H7 (cell line): Measurements from ENCODE around the gene NT5DC2. TPM values are rescaled to one million over a fixed set of nuclear protein-coding genes. Genes with fewer than 3 reads are reported as not detected.

Experiments
- DNase-seq: peaks from one replicate; pipeline ENCODE4 v3.0.0; 2012
- H3K27me3 ChIP-seq: 2 replicates; pipeline ENCODE4 v1.6.0; 2011; ENCODE audit warnings: mild to moderate bottlenecking, low read length; ENCODE audit not compliant: control insufficient read depth, insufficient read depth
- H3K36me3 ChIP-seq: replicated peaks from 2 replicates; pipeline ENCODE4 v1.5.1; 2011; ENCODE audit warnings: low read length; ENCODE audit not compliant: control insufficient read depth, insufficient read depth
- H3K4me3 ChIP-seq: 2 replicates; pipeline ENCODE4 v1.5.1; 2011; ENCODE audit warnings: low read depth, mild to moderate bottlenecking, control low read depth, low read length, moderate library complexity; ENCODE audit not compliant: insufficient read depth
- total RNA-seq: library from RNA; depleted of rRNA; stranded (reverse); fragments of >200 nt; shearing (Covaris generic); gene quantifications from 2 replicates; pipeline ENCODE4 v1.2.3, GENCODE V29; 2014

Gene NT5DC2
- total RNA-seq, 1 experiment from 2014 or later = 311 TPM

DNA sequence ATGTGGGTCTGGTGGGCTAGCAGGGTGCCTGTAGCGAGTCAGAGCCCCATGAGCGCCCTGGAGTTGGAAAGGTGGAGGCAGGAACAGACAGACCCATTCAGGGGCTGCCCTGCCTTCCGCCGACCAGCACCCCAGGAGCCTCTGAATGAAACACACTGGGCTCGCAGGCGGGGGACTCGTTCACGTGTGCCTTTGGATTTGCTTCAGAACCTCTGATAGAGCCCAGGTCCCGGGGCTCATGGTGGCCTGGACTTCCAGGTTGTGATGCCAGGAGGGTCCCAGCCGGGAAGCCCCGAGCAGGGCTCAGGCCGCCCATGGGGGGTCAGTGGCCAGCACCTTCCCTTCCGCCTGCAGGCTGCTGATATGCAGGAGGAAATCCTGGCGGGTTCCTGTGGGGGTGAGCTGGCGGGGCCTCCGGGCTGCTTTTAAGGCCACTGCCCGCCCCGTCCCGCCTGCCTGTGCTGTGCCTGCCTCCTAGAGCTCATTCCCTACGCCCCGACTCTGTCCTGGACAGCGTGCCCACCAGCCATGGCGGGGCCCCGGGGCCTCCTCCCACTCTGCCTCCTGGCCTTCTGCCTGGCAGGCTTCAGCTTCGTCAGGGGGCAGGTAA is 38.7 kb downstream of the NT5DC2 start, which contains the start of gene STAB1:
STAB1 (plus strand) TSS at position 453 of the 610 bp plus-strand sequence; CDS start at position 529, 76 bp downstream.
- Histone ChIP-seq H3K4me3 (no peak within 1 kb of the TSS), H3K27me3 (no peaks in the 10 kb centered on the region), H3K36me3 (peaks cover 13% of the 10 kb centered on the region)
- peak; percentile 84 for DNase-seq

- Histone ChIP-seq H3K36me3 (peaks cover 18% of the 10 kb centered on the region), H3K27me3 (no peaks in the 10 kb centered on the region), H3K4me3 (no peak overlapping the region)
- peak; percentile 78 for DNase-seq
These were observed 39.2 kb downstream of the NT5DC2 start for GRCh38 chr3:52494445-52494844.

DNA sequence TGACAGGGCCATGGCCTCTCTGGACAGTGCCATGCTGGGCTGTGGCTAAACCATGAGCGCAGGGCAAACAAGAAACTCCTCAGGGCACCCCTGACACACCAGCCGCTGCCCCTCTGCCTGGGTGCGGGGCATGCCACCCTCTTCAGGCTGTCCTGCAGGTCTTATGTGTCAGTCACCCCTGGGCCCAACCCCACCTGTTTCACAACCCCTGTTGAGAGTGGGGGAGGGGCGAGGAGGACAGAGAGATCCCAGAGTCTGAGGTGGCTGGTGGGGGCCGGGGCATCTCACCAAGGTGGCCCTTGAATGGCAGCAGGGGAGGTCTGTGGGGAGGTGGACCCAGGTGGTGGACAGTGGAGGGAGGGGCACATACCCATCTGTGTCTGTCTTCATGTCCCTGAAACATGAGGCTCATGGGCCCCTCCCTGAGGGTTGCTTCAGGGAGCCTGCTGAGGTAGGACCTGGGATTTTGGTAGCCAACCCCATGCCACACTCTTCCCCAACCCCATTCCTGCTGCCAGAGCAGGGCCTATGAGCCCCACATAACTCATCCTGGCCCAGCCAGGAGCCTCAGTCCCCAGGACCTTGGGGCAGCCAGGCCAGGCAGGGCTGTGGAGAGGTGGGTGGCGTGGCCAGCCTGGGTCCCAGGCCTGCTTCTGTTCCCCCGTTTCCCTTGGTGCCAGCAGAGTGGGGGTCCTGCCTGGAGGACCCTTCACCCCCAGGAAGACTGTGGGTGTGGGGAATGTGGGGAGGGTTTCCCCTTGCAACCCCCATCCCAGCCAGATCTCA is 40.2 kb downstream of the NT5DC2 start:
- no peaks in the 10 kb centered on the region for H3K27me3 ChIP-seq
- no peak for DNase-seq
- no peak overlapping the region for H3K4me3 ChIP-seq
- peaks cover 21% of the 10 kb centered on the region for H3K36me3 ChIP-seq

DNA sequence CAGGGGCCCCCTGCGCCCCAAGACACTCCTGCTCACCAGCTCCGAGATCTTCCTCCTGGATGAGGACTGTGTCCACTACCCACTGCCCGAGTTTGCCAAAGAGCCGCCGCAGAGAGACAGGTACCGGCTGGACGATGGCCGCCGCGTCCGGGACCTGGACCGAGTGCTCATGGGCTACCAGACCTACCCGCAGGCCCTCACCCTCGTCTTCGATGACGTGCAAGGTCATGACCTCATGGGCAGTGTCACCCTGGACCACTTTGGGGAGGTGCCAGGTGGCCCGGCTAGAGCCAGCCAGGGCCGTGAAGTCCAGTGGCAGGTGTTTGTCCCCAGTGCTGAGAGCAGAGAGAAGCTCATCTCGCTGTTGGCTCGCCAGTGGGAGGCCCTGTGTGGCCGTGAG is 41.6 kb downstream of the NT5DC2 start:
- Histone ChIP-seq H3K36me3 (peaks cover 26% of the 10 kb centered on the region), H3K4me3 (no peak overlapping the region), H3K27me3 (no peaks in the 10 kb centered on the region)
- no peak for DNase-seq

DNA sequence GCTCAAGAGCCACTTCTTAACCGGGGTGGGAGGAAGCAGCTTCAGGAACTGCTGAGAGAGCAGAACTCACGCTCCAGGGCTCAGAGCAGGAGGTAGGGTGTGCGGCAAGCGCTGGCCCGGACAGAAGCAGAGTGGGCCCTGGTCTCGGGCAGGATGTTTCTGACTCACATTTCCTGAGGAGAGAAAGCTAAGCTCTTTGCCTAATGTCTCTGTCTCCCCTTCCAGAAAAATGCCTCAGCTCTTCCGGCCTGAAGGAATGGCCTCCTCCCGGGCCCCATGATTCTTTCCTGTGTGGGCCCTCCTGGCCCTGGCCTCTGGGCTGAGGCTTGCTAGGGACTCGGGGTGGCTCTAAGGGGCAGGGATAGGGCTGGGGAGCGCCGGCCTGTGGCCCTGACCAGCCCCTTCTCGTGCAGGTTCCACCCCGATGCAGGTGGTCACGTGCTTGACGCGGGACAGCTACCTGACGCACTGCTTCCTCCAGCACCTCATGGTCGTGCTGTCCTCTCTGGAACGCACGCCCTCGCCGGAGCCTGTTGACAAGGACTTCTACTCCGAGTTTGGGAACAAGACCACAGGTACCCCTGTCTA is 42.6 kb downstream of the NT5DC2 start:
- no peak for DNase-seq
- peaks cover 28% of the 10 kb centered on the region for H3K36me3 ChIP-seq
- H3K4me3 ChIP-seq = no peak overlapping the region
- no peaks in the 10 kb centered on the region for H3K27me3 ChIP-seq

- no peaks in the 10 kb centered on the region for H3K27me3 ChIP-seq
- DNase-seq = no peak
- H3K36me3 ChIP-seq = peaks cover 29% of the 10 kb centered on the region
- H3K4me3 ChIP-seq = no peak overlapping the region
These were observed 43.4 kb downstream of the NT5DC2 start for GRCh38 chr3:52490035-52490938.

DNA sequence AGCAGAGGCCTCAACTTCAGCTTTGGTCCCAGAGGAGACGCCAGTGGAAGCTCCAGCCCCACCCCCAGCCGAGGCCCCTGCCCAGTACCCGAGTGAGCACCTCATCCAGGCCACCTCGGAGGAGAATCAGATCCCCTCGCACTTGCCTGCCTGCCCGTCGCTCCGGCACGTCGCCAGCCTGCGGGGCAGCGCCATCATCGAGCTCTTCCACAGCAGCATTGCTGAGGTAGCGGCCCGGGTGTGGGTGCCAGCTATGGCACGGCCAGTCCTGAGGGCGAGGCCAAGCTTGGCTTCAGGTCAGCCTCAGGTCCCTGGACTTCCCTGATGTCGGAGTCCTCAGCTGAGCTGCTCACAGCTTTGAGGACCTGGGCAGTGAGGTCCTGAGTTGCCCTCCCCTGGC is 44.2 kb downstream of the NT5DC2 start:
- no peak overlapping the region for H3K4me3 ChIP-seq
- no peak for DNase-seq
- H3K27me3 ChIP-seq = no peaks in the 10 kb centered on the region
- H3K36me3 ChIP-seq = peaks cover 32% of the 10 kb centered on the region

DNA sequence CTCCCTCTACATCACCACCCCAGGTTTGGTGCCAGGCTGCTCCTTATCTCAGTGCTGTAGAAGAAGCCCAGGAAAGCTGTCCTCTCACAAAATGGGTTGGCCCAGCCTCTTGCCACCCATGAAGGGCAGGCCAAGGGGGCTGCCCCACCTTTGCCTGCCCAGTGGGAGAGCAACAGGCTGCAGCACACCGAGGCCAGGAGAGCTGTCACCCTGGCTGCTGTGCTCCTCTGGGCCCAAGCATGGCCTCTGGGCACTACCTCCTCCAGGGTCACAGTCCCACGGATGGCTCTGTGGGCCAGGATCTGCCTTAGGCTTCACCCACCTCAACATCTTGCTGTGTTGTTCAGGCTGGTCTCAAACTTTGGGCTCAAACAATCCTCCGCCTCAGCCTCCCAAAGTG is 44.9 kb downstream of the NT5DC2 start:
- no peak for DNase-seq
- H3K36me3 ChIP-seq = peaks cover 32% of the 10 kb centered on the region
- H3K4me3 ChIP-seq = no peak overlapping the region
- no peaks in the 10 kb centered on the region for H3K27me3 ChIP-seq

- DNase-seq = no peak
- H3K36me3 ChIP-seq = peaks cover 32% of the 10 kb centered on the region
- no peak overlapping the region for H3K4me3 ChIP-seq
- no peaks in the 10 kb centered on the region for H3K27me3 ChIP-seq
These were observed 45.6 kb downstream of the NT5DC2 start for GRCh38 chr3:52487788-52488691.

DNA sequence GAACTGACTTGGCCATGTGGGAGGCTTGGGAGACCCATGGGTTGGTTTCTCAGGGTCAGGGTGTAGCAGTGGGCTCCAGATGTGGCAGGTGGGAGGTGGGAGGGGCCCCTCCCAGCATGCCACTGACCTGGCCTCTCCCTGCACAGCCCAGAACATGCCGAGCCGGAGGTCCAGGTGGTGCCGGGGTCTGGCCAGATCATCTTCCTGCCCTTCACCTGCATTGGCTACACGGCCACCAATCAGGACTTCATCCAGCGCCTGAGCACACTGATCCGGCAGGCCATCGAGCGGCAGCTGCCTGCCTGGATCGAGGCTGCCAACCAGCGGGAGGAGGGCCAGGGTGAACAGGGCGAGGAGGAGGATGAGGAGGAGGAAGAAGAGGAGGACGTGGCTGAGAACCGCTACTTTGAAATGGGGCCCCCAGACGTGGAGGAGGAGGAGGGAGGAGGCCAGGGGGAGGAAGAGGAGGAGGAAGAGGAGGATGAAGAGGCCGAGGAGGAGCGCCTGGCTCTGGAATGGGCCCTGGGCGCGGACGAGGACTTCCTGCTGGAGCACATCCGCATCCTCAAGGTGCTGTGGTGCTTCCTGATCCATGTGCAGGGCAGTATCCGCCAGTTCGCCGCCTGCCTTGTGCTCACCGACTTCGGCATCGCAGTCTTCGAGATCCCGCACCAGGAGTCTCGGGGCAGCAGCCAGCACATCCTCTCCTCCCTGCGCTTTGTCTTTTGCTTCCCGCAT is 46.4 kb downstream of the NT5DC2 start:
- no peak overlapping the region for H3K4me3 ChIP-seq
- peaks cover 32% of the 10 kb centered on the region for H3K36me3 ChIP-seq
- no peaks in the 10 kb centered on the region for H3K27me3 ChIP-seq
- no peak for DNase-seq

- H3K36me3 ChIP-seq = peaks cover 31% of the 10 kb centered on the region
- no peak for DNase-seq
These were observed 48.8 kb downstream of the NT5DC2 start for GRCh38 chr3:52484680-52485461.

GRCh38 chr3:52483577-52484381 is 49.9 kb downstream of the NT5DC2 start:
- DNase-seq = no peak
- no peak overlapping the region for H3K4me3 ChIP-seq
- no peaks in the 10 kb centered on the region for H3K27me3 ChIP-seq
- peaks cover 29% of the 10 kb centered on the region for H3K36me3 ChIP-seq

More at GRCh38 chr3:52484680-52485461, 48.8 kb downstream of the NT5DC2 start:
- Histone ChIP-seq H3K4me3 (no peak overlapping the region), H3K27me3 (no peaks in the 10 kb centered on the region)
